GM21717 (cell line): ENCODE results near the gene GRK1.

ENCODE experiments used
- ATAC-seq: cut with Tn5 transposase; IDR thresholded peaks from one replicate; pipeline ENCODE4 v1.9.1; 2021; ENCODE audit warnings: mild to moderate bottlenecking, moderate library complexity; ENCODE audit not compliant: unreplicated experiment

Gene GRK1

GRCh38 chr13:113647351-113648215 lies 19.4 kb upstream of the GRK1 start:
- no peak for ATAC-seq

GRCh38 chr13:113648216-113648610 lies 18.8 kb upstream of the GRK1 start:
- ATAC-seq = no peak

- no peak for ATAC-seq
These were observed 17.8 kb upstream of the GRK1 start for GRCh38 chr13:113649212-113649611.

- ATAC-seq = no peak
These were observed 16.7 kb upstream of the GRK1 start for GRCh38 chr13:113650275-113650674.

- no peak for ATAC-seq
These were observed 16.3 kb upstream of the GRK1 start for GRCh38 chr13:113650731-113651148.

GRCh38 chr13:113651511-113652403 lies 15.3 kb upstream of the GRK1 start:
- ATAC-seq = no peak

- ATAC-seq = no peak
These were observed 14.4 kb upstream of the GRK1 start for GRCh38 chr13:113652404-113653263.

- ATAC-seq = no peak
These were observed 13.5 kb upstream of the GRK1 start for GRCh38 chr13:113653264-113654174.

- no peak for ATAC-seq
These were observed 12.9 kb upstream of the GRK1 start for GRCh38 chr13:113654175-113654560.

- ATAC-seq = no peak
These were observed 12.3 kb upstream of the GRK1 start for GRCh38 chr13:113654591-113655345.

- ATAC-seq = no peak
These were observed 11.5 kb upstream of the GRK1 start for GRCh38 chr13:113655346-113656002.

GRCh38 chr13:113656003-113656588 lies 10.9 kb upstream of the GRK1 start:
- no peak for ATAC-seq

- ATAC-seq = no peak
These were observed 10.0 kb upstream of the GRK1 start for GRCh38 chr13:113656831-113657671.

- no peak for ATAC-seq
These were observed 8.9 kb upstream of the GRK1 start, which contains the start of gene ATP4B for GRCh38 chr13:113657851-113658741. Gene ATP4B, minus strand, starts transcription at chr13:113658198. Its CDS starts 54 bp downstream, at chr13:113658144.

- no peak for ATAC-seq
These were observed 8.2 kb upstream of the GRK1 start for GRCh38 chr13:113658836-113659235.

- ATAC-seq = no peak
These were observed 7.7 kb upstream of the GRK1 start for GRCh38 chr13:113659337-113659736.
